PC-3 (cell line): ENCODE data around the gene LYL1. TPM values are rescaled to one million over a fixed set of nuclear protein-coding genes. Genes with fewer than 3 reads are reported as not detected.

Experiments
- ATAC-seq: fragments of 200-7000 bp; cut with Tn5 transposase; 2 replicates; pipeline ENCODE4 v1.9.1; 2020; ENCODE audit warnings: mild to moderate bottlenecking, moderate library complexity
- BruUV-seq: library from RNA; stranded (reverse); fragments of 400-500 nt; replicated peaks from 2 replicates; lab custom pipeline; 2021; lab: Mats Ljungman, UMichigan
- CTCF ChIA-PET: fragments of 300-600 bp; sonication (Branson Sonifier 250); formaldehyde crosslinking; loops from one replicate; lab custom pipeline; 2022; ENCODE audit warnings: antibody characterized with exemption; lab: Charles Lee
- POLR2A ChIA-PET: fragments of 300-600 bp; sonication (Branson Sonifier 250); formaldehyde crosslinking; loops from one replicate; lab custom pipeline; 2022; ENCODE audit warnings: antibody characterized with exemption; ENCODE audit not compliant: unreplicated experiment; lab: Charles Lee
- DNase-seq: peaks from one replicate; pipeline ENCODE4 v3.0.0-alpha.2; 2015
- H2AFZ ChIP-seq: fragments of 300-600 bp; sonication (generic); 2 replicates; pipeline ENCODE4 v1.6.0; 2016; ENCODE audit warnings: antibody characterized with exemption, low read length
- H3F3A ChIP-seq: fragments of 300-600 bp; sonication (generic); one replicate; pipeline ENCODE4 v1.6.0; 2017; ENCODE audit warnings: antibody characterized with exemption, low read length, control low read depth, mild to moderate bottlenecking; ENCODE audit not compliant: unreplicated experiment
- H3K27ac ChIP-seq: fragments of 300-600 bp; sonication (generic); 2 replicates; pipeline ENCODE4 v1.5.1; 2016; ENCODE audit warnings: mild to moderate bottlenecking, low read length
- H3K27me3 ChIP-seq: fragments of 300-600 bp; sonication (generic); 2 replicates; pipeline ENCODE4 v1.6.1; 2016; ENCODE audit warnings: low read length, mixed read lengths
- H3K36me3 ChIP-seq: fragments of 300-600 bp; sonication (generic); 2 replicates; pipeline ENCODE4 v1.6.1; 2016; ENCODE audit warnings: low read depth, mixed run types, low read length, mixed read lengths
- H3K4me1 ChIP-seq: fragments of 300-600 bp; sonication (generic); 2 replicates; pipeline ENCODE4 v1.5.1; 2016; ENCODE audit warnings: low read length; ENCODE audit not compliant: insufficient read depth
- H3K4me2 ChIP-seq: fragments of 300-600 bp; sonication (generic); 2 replicates; pipeline ENCODE4 v1.6.0; 2016; ENCODE audit warnings: low read length
- H3K4me3 ChIP-seq: fragments of 300-600 bp; sonication (generic); 2 replicates; pipeline ENCODE4 v1.5.1; 2016; ENCODE audit warnings: mild to moderate bottlenecking, low read length, mixed read lengths
- H3K79me2 ChIP-seq: fragments of 300-600 bp; sonication (generic); 2 replicates; pipeline ENCODE4 v1.6.1; 2017; ENCODE audit warnings: low read length, mixed read lengths
- H3K9ac ChIP-seq: fragments of 300-600 bp; sonication (generic); 2 replicates; pipeline ENCODE4 v1.6.0; 2016; ENCODE audit warnings: mild to moderate bottlenecking, low read length
- H3K9me2 ChIP-seq: fragments of 300-600 bp; sonication (generic); replicated peaks from 2 replicates; pipeline ENCODE4 v1.6.1; 2016; ENCODE audit warnings: mixed run types, low read length, mixed read lengths
- H3K9me3 ChIP-seq: fragments of 300-600 bp; sonication (generic); 2 replicates; pipeline ENCODE4 v1.6.1; 2016; ENCODE audit warnings: low read length, mixed read lengths
- H4K20me1 ChIP-seq: fragments of 300-600 bp; sonication (generic); 2 replicates; pipeline ENCODE4 v1.6.1; 2016; ENCODE audit warnings: low read length, mixed read lengths
- CTCF ChIP-seq: fragments of 300-600 bp; sonication (generic); conservative IDR thresholded peaks from 2 replicates; pipeline ENCODE4 v1.5.1; 2017; ENCODE audit warnings: antibody characterized with exemption, low read depth, mild to moderate bottlenecking, low read length
- EZH2 ChIP-seq: fragments of 300-600 bp; sonication (generic); IDR thresholded peaks from one replicate; pipeline ENCODE4 v1.6.1; 2017; ENCODE audit warnings: antibody characterized with exemption, mild to moderate bottlenecking, low read length; ENCODE audit not compliant: unreplicated experiment
- EZH2phosphoT487 ChIP-seq: fragments of 300-600 bp; sonication (generic); IDR thresholded peaks from 2 replicates; pipeline ENCODE4 v1.6.1; 2018; ENCODE audit warnings: mild to moderate bottlenecking, antibody characterized with exemption, low read length, borderline replicate concordance
- intact Hi-C: fragments of 100-400 bp; cut with micrococcal nuclease; formaldehyde crosslinking; loops from 2 replicates; pipeline ENCODE4 v1.9.0; 2023
- total RNA-seq: library from RNA; depleted of rRNA; stranded (reverse); fragments of >200 nt; gene quantifications from 2 replicates; pipeline ENCODE4 v1.2.3, GENCODE V29; 2014

The LYL1 gene
- total RNA-seq, 1 experiment from 2014 or later = 3.3 TPM

GRCh38 chr19:13089857-13090507 is 12.7 kb downstream of the LYL1 start:
- H3K9ac ChIP-seq = no peak overlapping the region
- intact Hi-C loops = no loop called here
- no TSS peak for BruUV-seq

GRCh38 chr19:13089139-13089856 is 13.4 kb downstream of the LYL1 start:
- peak; percentile 28 for ATAC-seq
- BruUV-seq = no TSS peak
- DNase-seq = peak; percentile 43

More at GRCh38 chr19:13089857-13090507, 12.7 kb downstream of the LYL1 start:
- Histone ChIP-seq H3K79me2 (no peaks in the 10 kb centered on the region), H3K9me3 (no peaks in the 10 kb centered on the region), H3F3A (no peaks in the 10 kb centered on the region), H4K20me1 (no peaks in the 10 kb centered on the region), H3K4me1 (peaks cover 9% of the 10 kb centered on the region; the same call in 1 of the 2 replicates), H3K27me3 (no peaks in the 10 kb centered on the region), H3K4me3 (no peak overlapping the region), H3K4me2 (no peak overlapping the region), H2AFZ (no peak overlapping the region), H3K27ac (no peak overlapping the region), H3K9me2 (no peaks in the 10 kb centered on the region), H3K36me3 (no peaks in the 10 kb centered on the region; the same call in 1 of the 2 replicates)
- DNase-seq (no peak), ATAC-seq (no peak)
- POLR2A ChIA-PET = no interaction called here
- CTCF ChIA-PET = no interaction called here
- TF ChIP-seq EZH2 (no peak), CTCF (no peak), EZH2phosphoT487 (no peak)

More at GRCh38 chr19:13089139-13089856, 13.4 kb downstream of the LYL1 start:
- Histone ChIP-seq H2AFZ (no peak overlapping the region), H3K9ac (no peak overlapping the region), H4K20me1 (no peaks in the 10 kb centered on the region), H3K36me3 (peaks cover 3% of the 10 kb centered on the region; the same call in 1 of the 2 replicates), H3K79me2 (no peaks in the 10 kb centered on the region), H3K4me3 (no peak overlapping the region), H3K9me3 (no peaks in the 10 kb centered on the region), H3K9me2 (no peaks in the 10 kb centered on the region), H3F3A (no peaks in the 10 kb centered on the region), H3K4me2 (no peak overlapping the region), H3K27me3 (no peaks in the 10 kb centered on the region), H3K27ac (no peak overlapping the region), H3K4me1 (peaks cover 5% of the 10 kb centered on the region; the same call in 1 of the 2 replicates)
- ChIA-PET CTCF (no interaction called here), POLR2A (no interaction called here)
- intact Hi-C loops = no loop called here
- TF ChIP-seq CTCF (peak; percentile 54), EZH2 (no peak), EZH2phosphoT487 (no peak)
